ENCODE data around the gene PTPRF.

The PTPRF gene

DNA sequence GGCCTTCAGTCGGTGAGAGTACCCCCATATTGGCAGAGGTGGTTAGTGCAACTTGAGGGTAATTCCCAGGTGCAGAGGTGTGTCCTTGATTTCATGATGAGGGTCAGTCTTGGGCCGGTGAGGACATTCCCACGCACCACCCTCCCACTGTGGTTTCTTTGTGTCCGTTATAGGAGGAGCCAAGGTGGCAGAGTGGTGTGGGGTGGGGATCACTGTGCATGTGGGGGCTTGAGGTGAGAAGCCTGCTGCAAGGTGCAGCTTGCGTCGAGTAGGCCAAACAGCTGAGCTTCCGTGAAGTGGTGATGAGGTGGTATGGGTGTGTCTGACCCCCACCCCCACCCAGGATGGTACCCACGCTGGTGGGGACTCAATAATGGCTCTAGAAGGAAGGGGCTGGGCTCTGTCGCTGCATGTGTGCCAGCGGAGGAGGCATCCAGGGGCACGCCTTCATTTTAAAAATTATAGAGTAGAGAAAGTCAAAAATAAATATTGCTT, 6.2 kb downstream of the PTPRF start:
- no peak for DNase-seq (ENCODE audit: low read depth)
- H3K4me3 ChIP-seq (ENCODE audit: low read depth, low read length) = peak overlapping the region; percentile 47
- TF ChIP-seq, protein P1, sequence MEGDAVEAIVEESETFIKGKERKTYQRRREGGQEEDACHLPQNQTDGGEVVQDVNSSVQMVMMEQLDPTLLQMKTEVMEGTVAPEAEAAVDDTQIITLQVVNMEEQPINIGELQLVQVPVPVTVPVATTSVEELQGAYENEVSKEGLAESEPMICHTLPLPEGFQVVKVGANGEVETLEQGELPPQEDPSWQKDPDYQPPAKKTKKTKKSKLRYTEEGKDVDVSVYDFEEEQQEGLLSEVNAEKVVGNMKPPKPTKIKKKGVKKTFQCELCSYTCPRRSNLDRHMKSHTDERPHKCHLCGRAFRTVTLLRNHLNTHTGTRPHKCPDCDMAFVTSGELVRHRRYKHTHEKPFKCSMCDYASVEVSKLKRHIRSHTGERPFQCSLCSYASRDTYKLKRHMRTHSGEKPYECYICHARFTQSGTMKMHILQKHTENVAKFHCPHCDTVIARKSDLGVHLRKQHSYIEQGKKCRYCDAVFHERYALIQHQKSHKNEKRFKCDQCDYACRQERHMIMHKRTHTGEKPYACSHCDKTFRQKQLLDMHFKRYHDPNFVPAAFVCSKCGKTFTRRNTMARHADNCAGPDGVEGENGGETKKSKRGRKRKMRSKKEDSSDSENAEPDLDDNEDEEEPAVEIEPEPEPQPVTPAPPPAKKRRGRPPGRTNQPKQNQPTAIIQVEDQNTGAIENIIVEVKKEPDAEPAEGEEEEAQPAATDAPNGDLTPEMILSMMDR (IDR thresholded peaks at IDR 0.05; ENCODE audit: control insufficient read depth, extremely low read depth, insufficient read depth) = no peak

DNA sequence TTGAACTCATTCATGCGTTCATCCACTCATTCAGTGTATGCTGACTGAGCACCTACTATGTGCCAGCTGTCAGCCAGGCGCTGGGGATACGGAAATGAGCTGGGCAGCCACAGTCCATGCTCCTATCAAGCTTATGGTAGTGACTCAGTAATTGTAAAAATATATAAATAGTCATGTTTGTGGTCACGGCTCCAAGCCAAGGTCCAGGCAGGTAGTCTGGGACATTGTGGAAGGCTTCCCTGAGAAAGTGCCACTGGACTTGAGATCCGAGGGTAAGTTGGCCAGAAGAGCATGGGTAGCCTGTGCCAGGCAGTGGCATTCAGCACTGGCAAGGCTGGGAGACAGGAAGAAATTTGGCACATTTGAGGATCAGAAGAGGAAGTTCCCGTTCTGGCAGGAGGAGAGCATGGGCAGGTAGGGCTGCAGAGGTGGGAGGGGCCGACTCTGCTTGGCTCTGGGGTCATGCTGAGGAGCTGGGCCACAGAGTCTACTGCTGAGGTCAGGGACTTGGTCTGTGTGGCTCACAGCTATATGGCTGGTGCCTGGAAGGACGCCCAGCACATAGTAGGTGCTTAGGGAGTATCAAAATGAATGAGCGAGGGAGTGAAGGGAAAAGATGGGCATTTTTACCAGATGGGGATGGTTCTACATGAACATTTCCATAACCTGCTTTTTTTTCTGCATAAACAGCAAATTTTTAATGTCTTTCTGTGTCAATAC, 6.9 kb downstream of the PTPRF start:
- TF ChIP-seq, protein P1 (IDR thresholded peaks at IDR 0.05; ENCODE audit: control insufficient read depth, extremely low read depth, insufficient read depth) = no peak
- peak; percentile 99 for DNase-seq (ENCODE audit: low read depth)
- H3K4me3 ChIP-seq (ENCODE audit: low read depth, low read length) = peak overlapping the region; percentile 47

DNA sequence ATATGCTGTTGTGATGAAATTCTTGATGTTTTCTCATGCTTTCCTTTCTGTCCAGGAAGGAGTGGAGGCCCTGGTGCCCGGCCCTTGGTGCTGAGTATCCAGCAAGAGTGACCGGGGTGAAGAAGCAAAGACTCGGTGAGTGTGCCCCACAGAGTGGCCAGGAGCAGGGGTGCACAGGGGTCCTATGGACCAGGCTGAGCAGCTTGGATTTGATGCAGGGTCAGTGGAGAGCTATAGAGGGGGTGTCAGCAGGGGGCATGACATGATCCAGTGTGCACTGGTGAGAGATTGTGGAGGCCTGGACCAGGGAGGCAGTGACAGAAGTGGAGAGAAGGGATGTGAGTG, 7.4 kb downstream of the PTPRF start:
- TF ChIP-seq, protein P1 (IDR thresholded peaks at IDR 0.05; ENCODE audit: control insufficient read depth, extremely low read depth, insufficient read depth) = no peak
- no peak overlapping the region for H3K4me3 ChIP-seq (ENCODE audit: low read depth, low read length)
- DNase-seq (ENCODE audit: low read depth) = no peak

DNA sequence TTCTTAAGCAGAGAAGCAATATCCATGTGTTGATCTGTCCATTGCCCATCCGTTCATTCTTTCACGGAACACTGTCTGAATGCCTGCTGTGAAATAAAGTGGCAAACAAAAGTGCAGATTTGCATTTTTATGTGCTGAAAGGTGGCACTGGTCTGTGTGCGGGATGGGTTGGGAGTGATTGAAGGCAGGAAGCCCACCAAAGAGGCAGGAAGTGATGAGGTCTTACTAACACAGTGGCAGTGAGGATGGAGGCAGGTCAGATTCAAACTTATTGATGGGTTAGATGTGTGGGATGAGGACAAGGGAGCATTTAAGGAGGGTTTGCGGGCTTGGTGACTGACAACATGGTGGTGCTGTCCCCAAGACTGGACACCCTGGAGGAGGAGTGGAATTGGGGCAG, 8.3 kb downstream of the PTPRF start:
- DNase-seq (ENCODE audit: low read depth) = no peak
- TF ChIP-seq, protein P1 (IDR thresholded peaks at IDR 0.05; ENCODE audit: control insufficient read depth, extremely low read depth, insufficient read depth) = no peak
- no peak overlapping the region for H3K4me3 ChIP-seq (ENCODE audit: low read depth, low read length)

DNA sequence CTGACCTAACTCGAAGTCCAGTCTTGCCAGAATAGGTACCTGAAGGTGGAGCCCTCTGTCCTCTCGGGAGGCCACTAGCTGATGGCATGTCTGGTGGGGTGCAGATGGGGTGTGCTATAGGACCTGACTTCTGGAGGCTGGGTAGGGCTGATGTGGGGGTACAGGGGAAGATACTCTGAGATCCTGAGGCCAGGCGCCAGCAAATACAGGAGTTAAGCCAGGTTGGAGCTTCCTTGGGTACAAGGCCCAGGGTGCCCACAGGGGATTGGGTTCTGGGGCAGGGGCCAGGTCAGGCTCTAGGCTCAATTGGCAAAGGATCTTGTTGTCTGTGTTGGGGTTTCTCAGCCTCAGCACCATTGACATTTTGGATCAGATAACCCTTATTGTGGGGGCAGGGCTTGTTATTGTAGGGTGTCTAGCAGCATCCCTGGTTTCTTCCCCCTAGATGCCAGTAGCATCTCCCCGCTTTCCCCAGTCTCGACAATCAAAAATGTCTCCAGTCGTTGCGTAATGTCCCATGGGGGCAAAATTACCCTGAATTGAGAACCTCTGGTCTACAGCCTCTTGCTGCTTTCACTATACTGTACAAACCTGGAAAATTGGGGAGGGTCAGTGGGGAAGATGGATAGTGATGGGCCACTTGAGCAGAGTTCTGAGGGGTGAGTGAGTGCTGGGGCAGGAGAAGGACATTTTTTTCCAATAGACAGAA, 9.2 kb downstream of the PTPRF start:
- DNase-seq (ENCODE audit: low read depth) = no peak
- H3K4me3 ChIP-seq (ENCODE audit: low read depth, low read length) = no peak overlapping the region
- TF ChIP-seq, protein P1 (IDR thresholded peaks at IDR 0.05; ENCODE audit: control insufficient read depth, extremely low read depth, insufficient read depth) = no peak

DNA sequence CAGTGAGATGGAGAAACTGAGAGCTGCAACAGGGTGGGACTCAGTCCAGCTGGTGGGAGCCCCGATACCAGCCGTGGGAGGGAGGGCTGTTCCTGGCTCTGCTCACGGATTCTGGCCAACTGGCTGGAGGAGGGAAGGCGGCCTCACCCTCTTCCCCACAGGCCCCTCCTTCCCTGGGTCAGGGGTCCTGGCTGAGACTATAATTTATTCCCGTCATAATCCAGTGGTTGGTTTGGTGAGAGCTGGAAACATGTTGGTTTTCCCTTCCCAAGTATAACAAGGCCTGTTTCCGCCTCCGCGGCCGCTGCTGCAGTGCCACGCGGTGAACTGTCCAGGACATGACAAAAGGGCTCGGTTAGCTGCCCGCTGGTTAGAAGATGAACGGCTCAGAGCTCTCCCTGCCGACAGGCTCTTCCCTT, 10.0 kb downstream of the PTPRF start:
- peak overlapping the region; percentile 11; the same call in 1 of the 2 replicates for H3K4me3 ChIP-seq (ENCODE audit: low read depth, low read length)
- TF ChIP-seq, protein P1 (IDR thresholded peaks at IDR 0.05; ENCODE audit: control insufficient read depth, extremely low read depth, insufficient read depth) = no peak
- DNase-seq (ENCODE audit: low read depth) = no peak
